B cell (primary cell): ENCODE measurements around the gene NUDT1. TPM values are rescaled to one million over a fixed set of nuclear protein-coding genes. Genes with fewer than 3 reads are reported as not detected.

Experiments used
- ATAC-seq: fragments of 200-7000 bp; cut with Tn5 transposase; one replicate; pipeline ENCODE4 v1.10.0; 2021; ENCODE audit warnings: low read depth, mild to moderate bottlenecking, moderate number of reproducible peaks, moderate library complexity
- CTCF ChIA-PET: fragments of 350-600 bp; sonication (Branson Sonifier 250); formaldehyde crosslinking; loops from one replicate; lab custom pipeline; 2021; ENCODE audit warnings: antibody characterized with exemption, inconsistent platforms; lab: Charles Lee
- POLR2A ChIA-PET: fragments of 350-600 bp; sonication (Branson Sonifier 250); formaldehyde crosslinking; loops from one replicate; lab custom pipeline; 2021; ENCODE audit warnings: antibody characterized with exemption; lab: Charles Lee
- DNase-seq: peaks from one replicate; pipeline ENCODE4 v3.0.0; 2013
- H2AFZ ChIP-seq: 2 replicates; pipeline ENCODE4 v1.6.1; 2012; ENCODE audit warnings: mild to moderate bottlenecking, low read depth, low read length; ENCODE audit not compliant: insufficient read depth, poor library complexity, severe bottlenecking
- H3K27ac ChIP-seq, 2 donors: 1 replicate in 1 of 2; 2 replicates in 1 of 2; pipeline ENCODE4 v1.5.1; 2012 to 2013; ENCODE audit warnings: low read length in 2 of 2, mild to moderate bottlenecking in 2 of 2, moderate library complexity in 1 of 2
- H3K27me3 ChIP-seq, 4 experiments: fragments of 200-600 bp in 1 of 4; sonication (generic) in 1 of 4; replicated peaks in 1 of 4; 1 replicate in 2 of 4; 2 replicates in 2 of 4; pipeline versions ENCODE4 v1.6.1 to v1.7.0; 2013 to 2016; ENCODE audit warnings: low read length in 3 of 4, mild to moderate bottlenecking in 2 of 4, mixed read lengths in 1 of 4, moderate library complexity in 1 of 4; ENCODE audit not compliant: insufficient read depth in 4 of 4, control insufficient read depth in 3 of 4; ENCODE audit errors: control extremely low read depth in 1 of 4
- H3K36me3 ChIP-seq, 2 experiments: replicated peaks in 1 of 2; 1 replicate in 1 of 2; 2 replicates in 1 of 2; pipeline versions ENCODE4 v1.6.1 to v1.7.1; 2013; ENCODE audit warnings: low read length in 1 of 2; ENCODE audit not compliant: insufficient read depth in 2 of 2, control insufficient read depth in 1 of 2; ENCODE audit errors: control extremely low read depth in 1 of 2, extremely low read depth in 1 of 2
- H3K4me1 ChIP-seq, 2 donors: fragments of 200-600 bp in 1 of 2; sonication (generic) in 1 of 2; 1 replicate in 1 of 2; 2 replicates in 1 of 2; pipeline versions ENCODE4 v1.5.1 to v1.6.1; 2013 to 2017; ENCODE audit warnings: low read length in 2 of 2; ENCODE audit not compliant: control insufficient read depth in 2 of 2, insufficient read depth in 2 of 2
- H3K4me2 ChIP-seq: replicated peaks from 2 replicates; pipeline ENCODE3; 2012; ENCODE audit warnings: mild to moderate bottlenecking, low read depth, low read length; ENCODE audit not compliant: poor library complexity, severe bottlenecking
- H3K4me3 ChIP-seq, 5 experiments: fragments of 200-600 bp in 1 of 5; sonication (generic) in 1 of 5; 1 replicate in 3 of 5; 2 replicates in 2 of 5; pipeline versions ENCODE4 v1.5.1 to v1.7.0; 2011 to 2016; ENCODE audit warnings: low read length in 4 of 5, mild to moderate bottlenecking in 4 of 5, low read depth in 2 of 5, control low read depth in 1 of 5, moderate library complexity in 1 of 5; ENCODE audit not compliant: insufficient read depth in 1 of 5; ENCODE audit errors: control extremely low read depth in 1 of 5, extremely low read depth in 1 of 5
- H3K79me2 ChIP-seq: fragments of 200-600 bp; sonication (generic); one replicate; pipeline ENCODE4 v1.6.0; 2016; ENCODE audit warnings: low read length; ENCODE audit not compliant: control insufficient read depth, insufficient read depth
- H3K9ac ChIP-seq: fragments of 200-600 bp; sonication (generic); 2 replicates; pipeline ENCODE4 v1.6.1; 2017; ENCODE audit warnings: mild to moderate bottlenecking, low read length, moderate library complexity
- H3K9me3 ChIP-seq, 3 donors: one replicate each; pipeline versions ENCODE4 v1.6.1 to v1.7.1; 2013; ENCODE audit warnings: low read length in 2 of 3; ENCODE audit not compliant: control insufficient read depth in 2 of 3, insufficient read depth in 1 of 3; ENCODE audit errors: control extremely low read depth in 1 of 3
- H4K20me1 ChIP-seq: 2 replicates; pipeline ENCODE4 v1.6.0; 2012; ENCODE audit warnings: mild to moderate bottlenecking, low read length; ENCODE audit not compliant: insufficient read depth, control insufficient read depth, poor library complexity, severe bottlenecking
- H3K27ac Mint-ChIP-seq: one replicate; pipeline ENCODE4 v1.8.0; 2021; ENCODE audit warnings: mixed read lengths
- H3K27me3 Mint-ChIP-seq: one replicate; pipeline ENCODE4 v1.8.0; 2021; ENCODE audit warnings: mixed read lengths
- H3K4me1 Mint-ChIP-seq: one replicate; pipeline ENCODE4 v1.8.0; 2021; ENCODE audit warnings: mixed read lengths
- H3K4me3 Mint-ChIP-seq: one replicate; pipeline ENCODE4 v1.8.0; 2021; ENCODE audit warnings: mixed read lengths
- H3K9me3 Mint-ChIP-seq: one replicate; pipeline ENCODE4 v1.8.0; 2022; ENCODE audit warnings: mixed read lengths; ENCODE audit not compliant: insufficient read depth
- CTCF ChIP-seq: fragments of 200-600 bp; IDR thresholded peaks from one replicate; pipeline ENCODE4 v1.8.0; 2022; ENCODE audit warnings: antibody characterized with exemption, mild to moderate bottlenecking
- EZH2 ChIP-seq: IDR thresholded peaks from 2 replicates; pipeline ENCODE4 v1.6.1; 2012; ENCODE audit warnings: borderline replicate concordance, low read depth, mild to moderate bottlenecking, moderate library complexity, low read length; ENCODE audit not compliant: insufficient read depth, poor library complexity, severe bottlenecking
- WGBS: methylation state at CpG from one replicate; pipeline ENCODE4 v1.1.5; 2013; ENCODE audit warnings: missing lambda C conversion rate; ENCODE audit not compliant: insufficient coverage; 5-methylcytosine and 5-hydroxymethylcytosine counted together
- intact Hi-C: fragments of 100-400 bp; cut with micrococcal nuclease; formaldehyde crosslinking; loops from one replicate; pipeline ENCODE4 v1.10.0; 2022
- polyA plus RNA-seq: library from polyadenylated mRNA; depleted of rRNA; stranded (reverse); fragments of >200 nt; gene quantifications from 2 replicates; pipeline ENCODE4 v1.2.3, GENCODE V29; 2012
- total RNA-seq, 2 donors: library from RNA; stranded (reverse); fragments of 120-200 nt in 1 of 2; gene quantifications; 1 replicate in 1 of 2; 2 replicates in 1 of 2; pipeline versions ENCODE4 v1.2.3 to v1.2.4, GENCODE V29; 2013 to 2022

NUDT1 gene
- total and polyA plus RNA-seq, 2 donors (not counting 1 experiment from before 2014, with no cell fraction given): 21.1 to 22.9 TPM

- POLR2A ChIA-PET: no interaction called here
- Histone ChIP-seq H3K9ac (no peak overlapping the region), H3K9me3 (peaks cover 0 to 16% (median 6%) of the 10 kb centered on the region in 3 donors), H3K4me3 (no peak overlapping the region), H2AFZ (no peak overlapping the region), H4K20me1 (no peaks in the 10 kb centered on the region), H3K4me1 (no peaks in the 10 kb centered on the region), H3K79me2 (peaks cover 28% of the 10 kb centered on the region), H3K27me3 (no peaks in the 10 kb centered on the region), H3K36me3 (peaks cover 2 to 46% of the 10 kb centered on the region in 2 experiments), H3K4me2 (no peak overlapping the region), H3K27ac (no peak overlapping the region)
- no peak for TF ChIP-seq EZH2
- no peak for TF ChIP-seq CTCF
- H3K4me3 Mint-ChIP-seq: no peak overlapping the region
- no peaks in the 10 kb centered on the region for H3K27me3 Mint-ChIP-seq
- CTCF ChIA-PET: interaction anchor here (0.6 to 1.2 kb wide), 4 partner anchors 10 to 614 kb away, joined by 3 read pairs; no protein-coding TSS in a partner anchor
- H3K27ac Mint-ChIP-seq: no peak overlapping the region
- H3K9me3 Mint-ChIP-seq: no peaks in the 10 kb centered on the region
- no peaks in the 10 kb centered on the region for H3K4me1 Mint-ChIP-seq
- ATAC-seq: no peak
- WGBS: 100% methylated on average over 10 of the region's 13 CpGs
- DNase-seq: no peak
- intact Hi-C loops: no loop called here
Observed at GRCh38 chr7:2195400-2196246, 46.4 kb upstream of the NUDT1 start.
